GM21515 (cell line): ENCODE data around the gene PPAN.

Experiments used
- ATAC-seq: cut with Tn5 transposase; IDR thresholded peaks from one replicate; pipeline ENCODE4 v1.9.1; 2021; ENCODE audit not compliant: unreplicated experiment

Gene PPAN

DNA sequence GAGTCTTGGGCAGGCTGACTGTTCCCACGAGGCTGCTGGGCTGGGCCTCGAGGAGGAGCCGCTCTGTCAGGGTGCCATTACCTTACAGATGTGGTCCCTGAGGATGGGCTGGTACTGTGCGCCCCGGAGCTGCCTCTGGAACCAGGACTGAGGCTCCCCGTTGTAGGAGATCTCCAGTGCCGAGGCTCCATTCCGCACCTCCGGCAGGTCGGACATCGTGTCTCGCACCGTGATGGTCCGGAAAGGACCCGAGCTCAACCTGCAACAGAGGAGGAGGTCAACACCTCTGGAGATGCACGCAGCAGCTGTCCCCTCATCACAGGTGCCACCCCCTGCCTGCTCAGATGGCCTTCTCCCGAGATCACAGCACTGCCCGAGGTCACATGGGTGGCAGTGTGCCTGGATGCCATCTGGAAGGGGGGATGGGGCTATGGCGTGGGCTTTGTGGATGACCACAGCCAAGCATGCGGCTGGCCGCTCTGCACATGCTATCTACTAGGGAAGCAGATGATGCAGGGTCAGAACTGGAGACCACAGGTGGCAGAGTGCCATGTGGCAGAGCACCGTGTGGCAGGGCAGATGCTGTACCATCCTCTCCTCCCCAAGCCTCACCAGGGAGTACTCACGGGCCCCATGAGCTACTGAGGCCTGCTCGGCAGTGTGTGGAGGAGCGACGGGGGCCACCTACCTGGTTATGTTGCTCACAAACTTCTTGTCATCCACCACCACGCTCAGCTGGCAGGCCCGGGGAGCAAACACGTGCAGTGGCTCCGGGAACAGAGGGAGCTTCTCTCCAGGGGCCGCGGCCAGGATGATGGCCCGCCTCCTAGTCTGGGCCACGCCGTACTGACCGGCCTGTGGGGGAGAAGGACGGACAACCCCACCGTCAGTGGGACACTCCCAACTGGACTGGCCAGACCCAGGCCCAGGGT lies 31.9 kb downstream of the PPAN start:
- no peak for ATAC-seq

GRCh38 chr19:10138879-10139795 lies 33.0 kb downstream of the PPAN start:
- ATAC-seq: no peak

DNA sequence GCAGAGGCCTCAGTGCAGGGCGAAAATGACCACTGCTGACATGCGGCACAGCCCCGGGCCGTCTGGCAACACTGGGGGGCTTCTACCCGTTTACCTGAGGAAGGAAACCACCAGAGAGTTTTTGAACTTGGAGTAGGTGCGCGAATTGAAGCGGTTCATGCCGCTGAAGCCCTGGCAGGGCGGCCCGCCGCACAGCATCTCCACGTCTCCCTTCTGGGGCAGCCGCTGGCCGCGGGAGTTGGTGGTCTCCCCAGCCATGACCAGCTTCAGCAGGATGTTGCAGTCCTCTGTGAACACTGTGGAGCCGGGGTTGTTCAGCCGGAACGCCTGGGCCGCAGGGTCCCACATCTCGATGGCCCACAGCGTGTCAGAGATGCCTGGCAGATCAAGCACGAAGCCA lies 33.8 kb downstream of the PPAN start:
- ATAC-seq: no peak

DNA sequence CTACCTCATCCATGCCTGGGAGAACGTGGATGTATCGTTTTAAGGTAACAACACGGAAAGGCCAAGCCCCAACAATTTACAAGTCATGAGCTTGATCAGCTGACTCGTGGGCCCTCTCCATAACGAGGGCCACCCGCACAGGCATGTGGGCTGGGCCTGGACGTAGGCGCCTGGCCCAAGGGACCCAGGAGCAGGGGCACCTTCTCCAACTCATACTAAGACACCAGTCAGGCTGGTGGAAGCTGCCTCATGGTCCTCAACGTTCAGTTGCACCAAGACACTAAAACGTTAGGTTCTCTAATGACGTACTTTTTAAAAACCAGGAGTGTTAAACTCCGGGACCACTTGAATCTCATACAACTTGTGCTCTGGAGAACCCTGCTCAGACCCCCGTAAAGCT lies 35.3 kb downstream of the PPAN start:
- ATAC-seq: no peak

- ATAC-seq: no peak
Observed at GRCh38 chr19:10141973-10142372, 35.8 kb downstream of the PPAN start.

GRCh38 chr19:10142701-10143375 lies 36.7 kb downstream of the PPAN start:
- ATAC-seq: no peak

DNA sequence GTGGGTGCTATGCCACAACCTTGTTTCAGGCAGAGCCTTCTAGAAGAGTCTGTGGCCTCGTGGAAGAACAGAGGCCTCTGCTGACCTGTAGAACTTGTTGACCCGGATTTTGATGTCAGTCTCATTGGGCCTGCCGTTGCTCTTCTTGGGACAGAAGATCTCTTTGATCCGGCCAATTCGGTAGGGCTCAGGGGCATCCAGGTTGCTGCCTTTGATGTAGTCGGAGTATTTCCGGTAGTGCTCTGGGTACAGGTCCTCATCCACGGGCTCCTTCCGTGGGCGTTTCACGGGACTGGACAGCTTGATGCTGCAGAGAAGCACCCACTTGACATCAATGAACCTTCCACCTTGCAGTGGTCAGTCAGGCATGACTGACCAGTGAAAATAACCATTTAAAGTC lies 37.5 kb downstream of the PPAN start:
- ATAC-seq: no peak

DNA sequence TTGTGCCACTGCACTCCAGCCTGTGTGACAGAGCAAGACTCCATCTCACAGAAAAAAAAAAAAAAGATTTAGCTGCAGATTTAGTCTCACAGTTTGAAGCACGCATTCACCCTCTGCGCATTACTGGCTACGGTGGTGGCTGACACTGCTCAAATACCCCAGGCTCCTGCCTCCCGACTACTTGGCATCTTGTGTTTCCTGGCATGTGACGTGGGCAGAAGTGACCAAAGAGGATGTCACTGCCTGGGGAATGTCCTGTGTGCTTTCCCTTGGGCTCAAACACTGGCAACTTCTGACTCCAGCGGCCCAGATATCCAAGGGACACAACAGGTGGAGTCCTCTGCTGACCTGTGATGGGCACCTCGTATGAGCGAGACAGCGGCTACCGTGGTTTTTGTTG lies 38.2 kb downstream of the PPAN start:
- ATAC-seq: no peak

GRCh38 chr19:10145031-10145430 lies 38.9 kb downstream of the PPAN start:
- no peak for ATAC-seq

DNA sequence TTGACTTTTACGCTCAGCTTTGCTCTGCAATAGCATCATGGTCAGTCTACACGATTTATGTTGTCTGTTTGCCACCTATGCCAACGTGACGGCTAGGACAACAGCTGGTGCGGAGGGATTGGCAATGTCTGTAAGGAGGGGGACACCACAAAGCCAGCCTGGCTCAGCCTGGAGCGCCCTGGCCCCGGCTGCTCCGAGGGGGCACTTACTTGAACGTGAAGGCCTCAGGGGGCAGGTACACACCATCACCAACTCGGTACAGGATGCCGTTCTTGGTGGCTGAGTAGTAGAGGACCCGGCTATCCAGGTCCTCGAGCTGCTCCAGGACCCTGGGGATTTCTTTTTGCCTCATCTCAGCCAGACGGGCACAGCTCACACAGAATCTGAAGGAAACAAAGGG lies 40.0 kb downstream of the PPAN start:
- ATAC-seq: no peak

DNA sequence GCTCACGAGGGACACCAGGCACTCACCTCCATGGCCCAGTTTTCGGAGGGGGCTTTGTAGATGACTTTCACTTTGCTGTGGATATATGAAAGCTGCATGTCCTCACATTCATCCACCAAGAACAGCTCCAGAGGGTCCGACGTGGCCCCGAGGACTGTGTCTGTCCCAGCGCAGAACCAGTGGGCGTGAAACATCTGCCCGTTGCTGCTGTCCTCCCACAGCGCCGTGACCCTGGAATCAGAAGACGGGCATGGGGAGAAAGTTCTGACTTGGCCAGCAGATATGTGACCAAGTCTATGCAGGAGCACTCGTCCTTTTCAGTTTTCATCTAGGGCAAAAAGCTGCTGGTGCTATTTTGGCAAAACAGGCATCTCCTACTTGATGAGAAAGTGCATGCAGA lies 43.3 kb downstream of the PPAN start:
- no peak for ATAC-seq

- ATAC-seq: no peak
Observed at GRCh38 chr19:10151521-10151920, 45.4 kb downstream of the PPAN start.

DNA sequence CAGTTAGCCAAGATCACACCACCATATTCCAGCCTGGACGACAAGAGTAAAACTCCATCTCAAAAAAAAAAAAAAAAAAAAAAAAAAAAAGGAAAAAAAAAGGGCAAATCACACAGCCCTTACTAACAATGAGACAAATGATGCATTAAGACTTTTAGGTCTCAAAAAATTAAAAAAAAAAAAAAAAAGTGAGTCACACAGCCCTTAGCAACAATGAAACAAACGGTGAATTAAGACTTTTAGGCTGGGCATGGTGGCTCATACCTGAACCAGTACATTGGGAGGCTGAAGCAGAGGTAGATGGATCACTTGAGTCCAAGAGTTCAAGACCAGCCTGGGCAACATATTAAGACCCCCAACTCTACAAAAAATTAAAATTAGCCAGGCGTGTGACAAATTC lies 45.9 kb downstream of the PPAN start:
- ATAC-seq: no peak

DNA sequence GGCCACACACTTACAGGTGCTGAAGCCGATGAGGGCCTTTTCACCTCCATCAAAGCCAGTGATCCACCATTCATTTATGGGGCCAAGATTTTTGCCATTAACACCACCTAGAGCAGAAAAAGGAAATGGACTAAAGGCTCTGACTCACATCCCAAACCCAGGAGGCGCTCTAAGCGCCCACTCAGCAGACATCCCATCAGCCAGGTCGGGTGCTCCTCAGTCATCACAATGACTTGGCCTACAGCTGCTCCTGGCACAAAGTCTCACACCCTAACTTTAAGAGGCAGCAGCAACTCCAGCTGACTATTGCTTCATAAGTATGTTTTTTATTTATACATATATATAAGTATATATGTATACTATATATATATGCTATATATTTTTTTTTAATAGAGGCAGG lies 49.7 kb downstream of the PPAN start:
- ATAC-seq: no peak

GRCh38 chr19:10158071-10158470 lies 51.9 kb downstream of the PPAN start:
- ATAC-seq: no peak

DNA sequence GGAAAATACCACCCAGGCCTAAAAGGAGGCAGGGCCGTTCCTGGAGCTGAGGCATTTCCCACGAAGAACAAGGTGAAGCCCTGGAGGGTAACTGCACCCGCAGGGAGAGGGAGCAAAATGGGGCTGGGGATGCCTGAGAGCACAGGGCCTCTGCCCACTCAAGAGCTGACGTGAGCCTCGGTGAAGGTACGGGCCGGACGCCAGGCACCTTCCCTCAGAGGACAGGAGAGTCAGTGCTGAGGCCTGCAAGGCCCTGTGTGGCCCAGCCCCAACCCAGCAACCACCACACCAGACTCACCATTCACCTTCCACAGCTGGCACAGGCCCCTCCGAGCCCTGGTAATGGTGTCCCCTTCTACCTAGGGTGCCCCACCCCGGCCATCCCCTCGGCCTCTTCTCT lies 52.3 kb downstream of the PPAN start:
- no peak for ATAC-seq

DNA sequence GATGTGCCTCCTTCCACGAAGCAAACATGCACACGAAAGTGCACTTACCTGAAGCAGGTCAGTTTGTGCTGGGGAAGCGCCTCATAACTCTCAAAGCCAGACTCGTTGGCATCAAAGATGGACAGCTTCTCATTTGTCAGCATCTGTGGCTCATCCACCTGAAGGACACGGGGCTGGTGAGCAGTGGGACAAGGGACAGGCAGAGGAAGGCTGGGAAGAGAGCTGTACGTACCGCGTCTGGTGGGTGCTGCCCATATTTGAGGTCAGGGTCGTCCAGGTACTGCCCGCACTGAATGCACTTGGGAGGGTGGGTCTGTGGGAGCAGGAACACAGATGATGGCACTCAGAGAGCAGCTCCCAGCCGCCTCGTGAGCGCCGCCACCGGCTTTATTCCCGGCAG lies 53.4 kb downstream of the PPAN start:
- ATAC-seq: no peak
